ENCODE data around the gene PPP2R5E.

- TF ChIP-seq CTCF (IDR thresholded peaks at IDR 0.05; ENCODE audit: low read depth, low read length): no peak
- TF ChIP-seq MAX (IDR thresholded peaks at IDR 0.05; ENCODE audit: low read depth, low read length): no peak
Observed at GRCh38 chr14:63517354-63517753, 25.8 kb downstream of the PPP2R5E start.

All from NB4 (cell line).